Muscle layer of colon (tissue), 2 donors: ENCODE data around the gene RBMS1.

Experiments
- H3K27ac ChIP-seq: one replicate; pipeline ENCODE4 v1.7.0; 2013; ENCODE audit warnings: low read depth, mild to moderate bottlenecking, low read length, moderate library complexity
- H3K27me3 ChIP-seq, 2 donors: one replicate each; pipeline ENCODE4 v1.7.0; 2013; ENCODE audit warnings: low read length in 2 of 2, mild to moderate bottlenecking in 2 of 2; ENCODE audit not compliant: insufficient read depth in 2 of 2, control insufficient read depth in 1 of 2
- H3K36me3 ChIP-seq: one replicate; pipeline ENCODE4 v1.7.0; 2013; ENCODE audit warnings: mild to moderate bottlenecking, low read length; ENCODE audit not compliant: insufficient read depth
- H3K4me1 ChIP-seq: one replicate; pipeline ENCODE4 v1.7.0; 2013; ENCODE audit warnings: mild to moderate bottlenecking, low read length; ENCODE audit not compliant: insufficient read depth
- H3K4me3 ChIP-seq, 2 donors: one replicate each; pipeline ENCODE4 v1.7.0; 2013; ENCODE audit warnings: low read length in 2 of 2, low read depth in 1 of 2, mild to moderate bottlenecking in 1 of 2, moderate library complexity in 1 of 2
- H3K9ac ChIP-seq: one replicate; pipeline ENCODE4 v1.7.0; 2013; ENCODE audit warnings: low read length
- H3K9me3 ChIP-seq: one replicate; pipeline ENCODE4 v1.7.0; 2013; ENCODE audit warnings: mild to moderate bottlenecking, low read length
- donor health status: abdominal sarcoma.
- donor health status: Adenocarcinoma of cecum.

Gene RBMS1

GRCh38 chr2:160321006-160321405, 172.6 kb downstream of the RBMS1 start:
- Histone ChIP-seq H3K9me3 (no peaks in the 10 kb centered on the region), H3K27ac (no peak overlapping the region), H3K4me3 (no peak overlapping the region), H3K36me3 (peaks cover 4% of the 10 kb centered on the region), H3K27me3 (no peaks in the 10 kb centered on the region), H3K4me1 (peaks cover 67% of the 10 kb centered on the region), H3K9ac (no peak overlapping the region)

DNA sequence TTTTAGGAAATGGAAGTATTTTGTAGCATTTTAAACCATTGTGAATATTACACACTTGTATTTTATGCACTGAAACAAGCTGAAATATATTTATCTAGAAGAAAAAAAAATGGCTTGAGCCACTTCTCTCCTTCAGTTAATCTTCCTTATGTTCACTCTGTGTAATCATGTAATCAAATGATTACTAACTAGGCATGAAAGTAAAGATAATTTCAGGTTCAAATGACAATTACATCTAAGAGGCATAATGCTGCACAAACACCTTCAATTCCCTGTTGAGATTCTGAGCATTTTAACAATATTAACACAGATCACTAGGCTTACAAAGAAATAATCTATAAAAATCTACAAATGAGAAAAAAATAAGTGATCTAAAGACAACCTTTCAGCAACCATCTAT, 173.9 kb downstream of the RBMS1 start:
- Histone ChIP-seq H3K4me1 (peaks cover 66% of the 10 kb centered on the region), H3K36me3 (peaks cover 4% of the 10 kb centered on the region), H3K9me3 (no peaks in the 10 kb centered on the region), H3K27me3 (no peaks in the 10 kb centered on the region), H3K9ac (no peak overlapping the region), H3K27ac (no peak overlapping the region), H3K4me3 (no peak overlapping the region)

DNA sequence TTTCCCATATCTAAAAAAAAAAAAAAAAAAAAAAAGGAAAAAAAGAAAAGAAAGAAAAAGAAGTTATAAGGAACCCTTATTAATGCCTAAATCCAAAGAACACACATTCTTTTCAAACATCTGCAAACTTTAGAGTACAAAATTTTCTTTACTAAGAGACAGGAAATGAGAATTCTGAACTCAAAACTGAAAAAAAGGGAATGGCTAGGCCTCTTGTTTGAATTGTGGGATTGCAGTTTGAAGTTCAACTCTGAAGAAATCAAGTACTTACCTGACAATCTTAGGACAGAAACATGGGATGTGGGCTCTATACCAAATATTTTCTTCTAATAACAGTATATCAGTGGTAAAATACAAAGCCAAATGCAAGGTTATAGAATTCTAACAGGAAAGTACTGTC, 175.4 kb downstream of the RBMS1 start:
- H3K9ac ChIP-seq: no peak overlapping the region
- no peak overlapping the region for H3K27ac ChIP-seq
- peaks cover 59% of the 10 kb centered on the region for H3K4me1 ChIP-seq
- H3K36me3 ChIP-seq: peaks cover 4% of the 10 kb centered on the region
- H3K9me3 ChIP-seq: no peaks in the 10 kb centered on the region
- H3K27me3 ChIP-seq: no peaks in the 10 kb centered on the region
- no peak overlapping the region for H3K4me3 ChIP-seq

DNA sequence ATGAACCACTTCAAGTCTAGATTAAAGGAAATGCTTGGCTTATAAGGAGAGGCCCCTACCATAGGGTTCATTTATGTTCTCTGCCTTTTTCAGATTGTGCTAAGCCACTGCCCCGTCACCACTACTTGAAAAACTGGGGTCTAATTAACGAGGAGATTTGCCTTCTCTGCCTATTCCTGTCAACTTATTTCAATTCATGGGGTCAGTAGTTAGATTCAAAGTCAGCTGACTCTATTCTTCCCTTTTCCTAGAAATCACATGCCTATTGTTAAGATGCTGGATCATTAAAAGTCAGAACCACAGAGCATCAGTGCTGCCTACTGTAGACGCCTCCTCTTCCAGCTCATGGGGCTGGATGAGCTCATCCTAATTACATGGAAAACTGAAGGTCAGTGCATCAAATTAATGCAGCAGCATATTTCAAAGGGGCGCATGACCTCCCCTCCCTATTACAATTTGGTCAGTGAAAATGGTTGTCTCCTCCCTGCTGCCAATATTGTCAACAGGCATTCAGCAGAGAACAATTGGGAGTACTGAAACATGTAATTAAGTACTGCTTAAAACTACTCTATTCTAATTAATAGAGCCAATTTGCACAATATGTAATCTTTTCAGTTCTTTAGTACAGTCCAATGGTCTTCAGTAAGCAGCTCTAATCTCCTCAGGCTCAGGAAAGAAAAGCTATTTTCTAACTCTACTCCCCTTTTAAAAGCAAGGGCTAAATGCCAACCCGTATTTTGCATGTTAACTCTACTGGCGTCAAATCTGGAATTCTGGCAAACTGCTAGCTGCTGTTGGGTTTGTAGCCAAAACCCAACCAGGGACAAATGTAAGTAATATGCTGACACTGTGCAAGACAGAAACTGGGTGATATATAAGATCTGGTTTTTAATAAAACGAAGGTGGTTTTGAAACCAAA, 176.2 kb downstream of the RBMS1 start:
- Histone ChIP-seq H3K9ac (no peak overlapping the region), H3K36me3 (peaks cover 8% of the 10 kb centered on the region), H3K4me3 (no peak overlapping the region), H3K9me3 (no peaks in the 10 kb centered on the region), H3K27ac (no peak overlapping the region), H3K4me1 (peaks cover 55% of the 10 kb centered on the region), H3K27me3 (no peaks in the 10 kb centered on the region)

DNA sequence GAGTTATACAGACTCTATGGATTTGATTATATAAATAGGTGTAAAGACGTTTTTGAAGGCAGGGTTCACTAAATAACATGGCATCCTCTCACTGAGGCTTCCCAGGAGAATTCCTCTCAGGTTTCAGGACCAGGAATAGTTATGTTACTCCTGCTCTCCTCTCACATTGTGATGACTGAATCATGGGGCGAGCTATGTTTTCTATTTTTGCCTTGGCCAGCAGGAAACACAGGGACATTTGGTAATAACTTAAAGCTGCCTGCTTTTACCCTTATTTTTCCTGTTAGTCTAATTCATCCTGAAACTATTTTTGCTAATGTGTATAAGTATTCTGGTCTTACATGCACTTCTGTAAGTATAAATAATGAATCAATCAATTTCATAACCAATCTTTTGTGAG, 178.3 kb downstream of the RBMS1 start:
- Histone ChIP-seq H3K9me3 (no peaks in the 10 kb centered on the region), H3K4me1 (peaks cover 40% of the 10 kb centered on the region), H3K9ac (no peak overlapping the region), H3K4me3 (no peak overlapping the region), H3K36me3 (peaks cover 14% of the 10 kb centered on the region), H3K27me3 (no peaks in the 10 kb centered on the region), H3K27ac (no peak overlapping the region)

DNA sequence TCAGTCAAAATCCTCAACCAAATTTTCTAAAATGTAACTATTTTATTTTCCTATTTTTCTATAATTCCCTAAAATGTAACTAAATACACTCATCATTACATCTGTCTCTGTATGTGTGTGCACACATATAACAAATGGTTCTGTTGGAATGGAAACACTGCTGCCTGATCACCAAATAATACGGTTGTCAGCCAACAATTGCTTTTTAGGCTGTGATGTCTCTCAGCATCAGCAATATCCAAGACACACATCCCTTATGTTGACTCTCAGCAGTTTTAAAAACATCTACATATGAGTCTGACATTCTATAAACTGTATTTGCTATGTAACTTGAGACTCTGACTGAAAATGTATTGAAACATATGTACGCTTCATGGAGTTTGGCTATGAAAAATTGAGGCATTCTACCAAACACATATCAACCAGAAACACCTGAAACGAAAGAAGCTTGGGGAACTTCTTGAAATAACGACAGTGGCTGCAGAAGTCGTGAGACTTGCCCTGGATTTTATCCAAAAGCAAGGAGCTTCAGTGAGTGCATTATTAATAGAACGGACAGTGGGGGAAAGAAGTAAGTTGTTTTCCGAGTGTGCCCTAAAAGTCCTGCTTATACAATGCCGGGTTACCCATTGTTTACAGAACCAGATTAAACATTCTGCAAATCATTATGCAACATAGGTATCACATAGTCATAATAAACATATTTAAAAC, 183.3 kb downstream of the RBMS1 start:
- H3K27ac ChIP-seq: no peak overlapping the region
- no peaks in the 10 kb centered on the region for H3K27me3 ChIP-seq
- peaks cover 28% of the 10 kb centered on the region for H3K4me1 ChIP-seq
- H3K9me3 ChIP-seq: no peaks in the 10 kb centered on the region
- H3K4me3 ChIP-seq: no peak overlapping the region
- no peak overlapping the region for H3K9ac ChIP-seq
- H3K36me3 ChIP-seq: peaks cover 10% of the 10 kb centered on the region

GRCh38 chr2:160309585-160309984, 184.0 kb downstream of the RBMS1 start:
- H3K9ac ChIP-seq: no peak overlapping the region
- H3K4me3 ChIP-seq: no peak overlapping the region
- H3K27me3 ChIP-seq: no peaks in the 10 kb centered on the region
- H3K4me1 ChIP-seq: peaks cover 22% of the 10 kb centered on the region
- peaks cover 10% of the 10 kb centered on the region for H3K36me3 ChIP-seq
- H3K9me3 ChIP-seq: no peaks in the 10 kb centered on the region
- H3K27ac ChIP-seq: no peak overlapping the region

DNA sequence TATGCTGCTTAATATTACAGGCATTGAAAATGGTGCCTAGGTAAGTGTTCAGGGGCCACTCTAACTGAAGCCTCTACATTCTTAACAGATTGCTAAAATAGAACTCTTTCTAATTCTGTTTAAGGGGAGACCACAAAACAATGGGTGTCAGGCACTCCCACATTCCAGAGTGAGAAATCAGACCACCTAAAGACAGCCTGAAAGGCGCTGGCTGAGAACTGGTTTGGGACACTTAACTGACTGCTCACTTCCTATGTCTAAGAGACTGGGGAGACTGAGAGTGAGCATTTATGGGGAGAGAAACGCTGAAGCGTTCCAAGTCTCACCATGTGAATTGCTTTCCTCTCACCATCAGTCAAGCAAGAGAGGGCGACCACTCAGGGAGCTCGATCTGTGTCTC, 184.7 kb downstream of the RBMS1 start:
- no peaks in the 10 kb centered on the region for H3K27me3 ChIP-seq
- H3K9ac ChIP-seq: no peak overlapping the region
- no peak overlapping the region for H3K4me3 ChIP-seq
- peaks cover 26% of the 10 kb centered on the region for H3K4me1 ChIP-seq
- peaks cover 10% of the 10 kb centered on the region for H3K36me3 ChIP-seq
- H3K27ac ChIP-seq: no peak overlapping the region
- no peaks in the 10 kb centered on the region for H3K9me3 ChIP-seq

DNA sequence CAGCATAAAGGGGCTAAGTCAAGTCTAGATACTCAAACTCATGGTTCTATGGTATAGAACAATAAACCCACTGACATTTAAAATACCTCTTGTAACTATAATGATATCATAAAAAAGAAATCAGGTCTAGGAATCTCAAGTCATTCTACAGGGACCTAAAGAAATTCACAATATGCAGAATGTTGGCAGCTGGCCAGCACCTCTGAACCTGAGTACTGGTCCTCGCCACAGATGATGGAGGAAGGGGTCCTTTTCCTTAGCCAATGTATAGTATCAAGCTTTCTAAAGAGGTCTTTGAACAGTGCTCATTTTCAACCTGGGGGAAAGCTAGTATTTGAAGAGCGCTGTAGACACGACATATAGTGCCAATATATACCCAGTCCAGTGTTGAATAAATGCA, 185.1 kb downstream of the RBMS1 start:
- no peak overlapping the region for H3K9ac ChIP-seq
- peaks cover 10% of the 10 kb centered on the region for H3K36me3 ChIP-seq
- no peaks in the 10 kb centered on the region for H3K27me3 ChIP-seq
- no peak overlapping the region for H3K27ac ChIP-seq
- peaks cover 30% of the 10 kb centered on the region for H3K4me1 ChIP-seq
- no peaks in the 10 kb centered on the region for H3K9me3 ChIP-seq
- H3K4me3 ChIP-seq: no peak overlapping the region

GRCh38 chr2:160306985-160307384, 186.6 kb downstream of the RBMS1 start:
- Histone ChIP-seq H3K4me3 (peak overlapping the region in 1 of 2 donors; percentile 36), H3K4me1 (peaks cover 37% of the 10 kb centered on the region), H3K27me3 (no peaks in the 10 kb centered on the region), H3K36me3 (peaks cover 2% of the 10 kb centered on the region), H3K27ac (peak overlapping the region; percentile 66), H3K9ac (no peak overlapping the region), H3K9me3 (no peaks in the 10 kb centered on the region)

DNA sequence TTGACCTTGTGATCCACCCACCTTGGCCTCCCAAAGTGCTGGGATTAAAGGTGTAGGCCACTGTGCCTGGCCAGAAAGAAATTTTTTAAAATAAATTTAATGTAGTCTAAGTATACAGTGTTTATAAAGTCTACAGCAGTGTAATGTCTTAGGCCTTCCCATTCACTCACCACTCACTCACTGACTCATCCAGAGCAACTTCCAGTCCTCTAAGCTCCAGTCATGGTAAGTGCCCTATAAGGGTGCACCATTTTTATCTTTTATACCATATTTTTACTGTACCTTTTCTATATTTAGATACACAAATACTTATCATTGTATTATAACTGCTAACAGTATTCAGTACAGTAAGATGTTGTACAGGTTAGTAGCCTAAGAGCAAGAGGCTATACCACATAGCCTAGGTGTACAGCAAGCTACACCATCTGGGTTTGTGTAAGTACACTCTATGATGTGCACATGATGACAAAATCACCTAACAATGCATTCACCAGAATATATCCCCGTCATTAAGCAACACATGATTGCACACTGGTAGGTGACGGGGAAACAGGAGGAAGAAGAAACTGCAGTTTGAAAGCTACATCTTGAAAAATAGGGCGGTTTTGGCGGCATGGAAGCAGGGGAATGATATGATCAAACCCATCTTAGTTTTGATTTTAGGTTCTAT, 188.4 kb downstream of the RBMS1 start:
- Histone ChIP-seq H3K4me1 (peaks cover 32% of the 10 kb centered on the region), H3K36me3 (peaks cover 2% of the 10 kb centered on the region), H3K4me3 (no peak overlapping the region), H3K27ac (no peak overlapping the region), H3K9me3 (no peaks in the 10 kb centered on the region), H3K9ac (no peak overlapping the region), H3K27me3 (no peaks in the 10 kb centered on the region)
